Erythroblast (primary cell): Measurements from ENCODE around the gene PPP1R12B.
"Not testable (repeated sequence)": the region's sequence is repeated elsewhere in the genome, so short reads cannot be mapped to it uniquely, and the experiment has no call there.

ENCODE experiments used
- DNase-seq, 2 experiments: peaks; one replicate each; lab custom pipeline; 2025; lab: John Stamatoyannopoulos, UW
- GATA1 ChIP-seq: IDR thresholded peaks from 2 replicates; pipeline ENCODE4 v1.6.1; 2011; ENCODE audit warnings: low read depth, mild to moderate bottlenecking, control low read depth, low read length, moderate library complexity
- POLR2A ChIP-seq: IDR thresholded peaks from 2 replicates; pipeline ENCODE4 v1.6.1; 2011; ENCODE audit warnings: mild to moderate bottlenecking, low read length

PPP1R12B gene

DNA sequence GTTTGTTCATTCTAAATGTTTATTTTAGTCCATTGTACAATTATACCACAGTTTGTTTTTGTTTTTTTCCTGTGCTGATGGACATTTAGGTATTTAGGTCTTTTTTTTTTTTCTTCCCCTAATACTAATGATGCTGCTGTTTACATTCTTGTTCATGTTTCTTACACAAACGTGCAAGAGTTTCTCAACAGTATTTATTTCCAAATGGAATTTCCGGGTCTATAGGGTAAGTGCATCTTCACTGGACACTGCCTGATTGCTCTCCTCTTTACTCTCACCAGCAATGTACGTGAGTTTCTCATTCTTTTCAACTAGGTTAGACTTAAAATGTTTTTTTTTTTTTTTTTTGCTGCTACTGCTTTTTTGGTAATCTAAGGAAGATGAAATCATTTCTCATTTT lies 122.7 kb downstream of the PPP1R12B start:
- TF ChIP-seq GATA1: no peak
- TF ChIP-seq POLR2A: no peak
- DNase-seq: no peak

DNA sequence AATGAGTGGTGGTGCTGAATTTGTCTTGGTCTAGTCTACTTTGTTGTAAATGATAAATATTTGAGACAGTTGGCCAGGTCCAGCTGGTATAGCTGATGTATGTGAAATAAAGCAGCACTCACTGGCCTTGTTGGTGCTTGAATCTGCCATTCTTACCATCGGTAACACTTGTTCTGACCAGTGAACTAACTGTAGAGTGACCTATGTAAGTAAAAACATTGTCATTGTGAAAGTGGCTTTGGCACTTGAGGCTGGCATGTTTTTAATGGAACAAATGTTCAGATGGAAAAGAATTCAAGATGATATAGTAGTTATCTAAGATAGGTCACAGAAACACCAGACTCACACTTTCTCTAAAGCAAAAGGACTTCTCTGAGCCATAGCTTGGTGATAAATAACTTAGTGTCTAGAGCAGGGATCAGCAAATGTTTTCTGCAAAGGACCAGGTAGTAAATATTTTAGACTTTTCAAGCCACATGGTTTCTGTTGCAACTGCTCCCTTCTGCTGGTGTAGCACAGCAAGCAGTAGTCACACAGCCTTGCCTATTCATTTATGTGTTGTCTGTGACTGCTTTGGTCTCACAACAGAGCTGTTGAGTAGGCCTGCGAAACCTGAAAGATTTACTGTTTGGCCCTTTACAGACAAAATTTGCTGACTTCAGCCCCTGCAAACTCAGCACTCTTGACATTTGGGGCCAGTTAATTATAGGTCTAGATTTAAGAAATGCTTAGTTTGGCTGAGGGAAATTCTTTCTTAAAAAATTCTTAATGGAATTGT lies 124.0 kb downstream of the PPP1R12B start:
- DNase-seq: not testable (repeated sequence)

DNA sequence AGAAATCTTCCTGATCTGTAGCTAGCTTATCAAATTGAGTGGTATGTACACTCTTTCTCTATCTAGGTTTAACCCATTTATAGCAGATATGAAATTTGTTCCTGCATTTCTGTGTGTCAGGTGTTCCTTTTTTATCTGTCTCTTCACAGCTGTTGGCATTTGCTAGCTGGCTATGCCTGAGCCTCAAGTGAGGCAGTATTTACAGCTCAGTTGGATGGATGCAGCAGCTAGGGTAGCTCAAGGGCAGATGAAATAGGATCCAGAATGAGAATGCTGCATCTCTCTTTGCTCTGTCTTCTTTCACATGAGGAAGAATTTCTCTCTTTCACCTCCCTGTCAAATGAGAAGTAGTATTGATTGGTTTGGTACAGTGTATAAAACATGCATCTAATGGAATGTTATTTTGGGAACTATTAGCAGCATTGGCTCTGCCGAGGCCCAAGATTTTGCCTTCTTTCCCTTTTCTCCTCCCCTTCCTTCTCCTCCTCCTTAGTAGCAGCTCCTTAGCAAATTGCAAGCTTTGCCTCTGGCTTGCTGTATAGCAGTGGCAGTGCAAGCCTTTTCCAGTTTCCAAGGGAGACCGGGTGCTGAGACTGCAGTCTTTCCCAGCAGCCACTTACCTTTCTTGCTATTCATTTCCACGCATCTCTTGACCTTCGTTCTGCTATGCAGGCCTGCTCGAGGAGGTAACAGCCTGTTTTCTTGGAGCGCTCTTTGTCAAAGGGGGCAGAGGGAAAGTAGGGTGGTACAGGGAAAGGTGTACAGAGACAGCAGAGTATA lies 125.0 kb downstream of the PPP1R12B start:
- DNase-seq: not testable (repeated sequence)

DNA sequence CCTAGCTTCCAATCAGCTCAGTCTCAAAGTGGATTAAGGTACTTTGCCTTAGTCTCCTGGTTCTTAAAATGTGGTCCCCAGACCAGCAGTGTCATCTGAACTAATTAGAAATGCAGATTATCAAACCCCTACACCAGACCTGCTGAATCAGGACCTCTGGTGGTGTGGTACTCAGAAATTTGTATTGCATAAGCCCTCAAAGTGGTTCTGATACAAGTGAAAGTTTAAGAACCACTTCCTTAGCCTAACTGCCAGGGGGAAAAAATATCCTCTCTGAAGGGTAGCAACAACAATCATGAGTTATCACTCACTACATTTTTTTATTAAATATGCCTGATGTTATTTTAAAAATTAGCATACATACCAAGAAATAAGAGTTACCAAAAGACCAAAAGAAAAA lies 131.2 kb downstream of the PPP1R12B start:
- DNase-seq: peak in 1 of 2 experiments; percentile 3

DNA sequence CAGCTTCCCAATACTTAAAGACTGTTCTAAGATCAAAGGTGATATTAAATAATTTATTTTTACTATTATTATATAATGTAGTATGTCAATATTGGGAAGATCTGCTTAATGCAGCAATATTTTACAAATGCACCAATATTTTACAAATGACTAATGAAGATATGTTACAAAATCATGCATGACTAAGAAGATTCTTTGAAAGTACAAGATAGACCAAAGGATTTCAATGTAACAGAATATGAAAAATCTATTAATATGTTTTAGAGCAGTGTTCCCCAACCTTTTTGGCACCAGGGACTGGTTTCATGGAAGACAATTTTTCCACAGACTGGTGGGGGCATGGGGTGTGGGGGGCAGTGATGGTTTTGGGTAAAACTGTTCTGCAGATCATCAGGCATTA lies 132.1 kb downstream of the PPP1R12B start:
- not testable (repeated sequence) for DNase-seq

DNA sequence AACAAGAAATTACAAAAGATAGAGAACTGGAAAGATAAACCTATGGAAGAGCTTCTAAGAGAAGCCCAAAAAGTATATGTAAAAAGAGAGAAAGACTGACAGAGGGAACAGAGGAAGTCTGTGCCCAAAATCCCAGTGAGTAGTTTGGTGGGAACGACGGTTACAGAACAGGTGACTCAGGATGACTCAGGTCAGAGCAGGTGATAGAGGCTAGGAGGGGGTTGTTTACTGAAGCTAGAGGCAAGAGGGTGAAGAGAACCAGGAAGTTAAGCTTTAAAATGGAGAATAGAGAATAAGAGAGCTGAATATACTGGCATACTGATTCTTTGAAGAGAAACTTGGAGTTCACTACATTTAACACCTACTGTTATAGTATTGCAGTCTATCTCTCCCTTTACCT lies 134.9 kb downstream of the PPP1R12B start:
- peak; percentile 9 to 50 for DNase-seq

DNA sequence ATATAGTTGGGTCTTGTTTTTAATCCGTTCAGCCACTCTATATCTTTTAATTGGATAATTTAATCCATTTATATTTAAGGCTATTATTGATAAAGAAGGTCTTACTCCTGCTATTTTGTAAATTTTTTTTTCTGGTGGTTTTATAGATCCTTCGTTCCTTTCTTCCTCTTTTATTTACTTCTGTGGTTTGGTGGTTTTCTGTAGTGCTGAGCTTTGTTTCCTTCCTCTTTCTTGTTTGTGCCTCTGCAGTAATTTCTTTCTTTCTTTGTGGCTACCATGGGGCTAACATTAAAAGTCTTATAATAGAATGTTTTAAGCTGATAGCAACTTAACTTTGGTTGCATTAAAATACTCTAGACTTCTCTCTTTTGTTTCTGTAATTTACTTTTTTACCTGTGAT lies 135.5 kb downstream of the PPP1R12B start:
- DNase-seq: not testable (repeated sequence)

DNA sequence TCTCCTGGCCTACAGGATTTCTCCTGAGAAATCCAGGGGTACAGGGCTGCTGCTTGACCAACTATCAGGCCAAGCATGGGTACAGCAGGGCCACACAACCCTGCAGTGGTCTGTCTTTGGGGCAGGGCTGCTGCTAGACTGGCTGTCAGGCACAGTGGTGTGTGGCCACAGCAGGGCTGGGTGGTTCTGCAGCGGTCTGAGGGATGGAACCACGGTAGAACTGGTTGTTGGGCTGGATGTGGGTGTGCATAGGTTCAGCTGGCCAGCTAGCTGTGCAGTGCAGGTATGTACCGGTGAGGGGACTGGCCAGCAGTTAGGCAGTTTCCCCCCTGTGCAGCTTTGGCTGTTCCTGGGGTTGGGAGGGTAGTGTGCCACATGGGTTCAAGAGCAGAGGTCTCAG lies 136.3 kb downstream of the PPP1R12B start:
- not testable (repeated sequence) for DNase-seq

DNA sequence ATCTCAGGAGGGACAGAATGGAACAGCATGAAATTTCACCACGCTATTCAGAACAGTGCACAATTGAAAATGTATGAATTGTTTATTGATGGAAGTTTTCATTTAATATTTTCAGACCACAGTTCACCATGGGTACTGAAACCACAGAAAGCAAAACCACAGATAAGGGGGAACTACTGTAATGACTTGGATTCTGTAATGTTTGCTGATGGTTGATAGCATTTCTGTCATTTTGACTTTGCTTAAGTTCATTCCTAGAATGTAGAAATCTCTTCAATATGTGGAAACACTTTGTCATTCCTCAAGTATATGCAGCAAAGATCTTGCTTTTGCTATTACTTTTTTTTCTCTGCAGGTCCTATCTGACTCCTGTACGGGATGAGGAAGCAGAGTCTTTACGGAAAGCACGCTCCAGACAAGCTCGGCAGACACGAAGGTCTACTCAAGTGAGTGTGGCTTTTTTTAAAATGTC lies 139.7 kb downstream of the PPP1R12B start:
- DNase-seq: not testable (repeated sequence)

DNA sequence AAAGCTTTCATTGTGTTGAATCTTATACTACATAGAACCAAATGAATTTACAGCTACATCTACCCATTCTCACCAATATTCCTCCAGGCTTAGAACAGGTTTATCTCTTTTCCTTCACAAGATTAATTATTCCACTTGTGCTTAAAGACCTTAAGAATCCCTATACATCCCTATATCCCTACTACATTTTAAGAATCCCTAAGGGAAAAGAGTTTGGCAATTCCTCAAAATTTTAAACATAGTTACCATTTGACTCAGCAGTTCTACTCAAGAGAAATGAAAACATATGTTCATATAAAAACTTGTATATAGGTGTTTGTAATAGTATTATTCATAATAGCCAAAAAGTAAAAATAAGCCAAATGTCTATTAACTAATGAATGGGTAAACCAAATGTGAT lies 140.6 kb downstream of the PPP1R12B start:
- DNase-seq: not testable (repeated sequence)

DNA sequence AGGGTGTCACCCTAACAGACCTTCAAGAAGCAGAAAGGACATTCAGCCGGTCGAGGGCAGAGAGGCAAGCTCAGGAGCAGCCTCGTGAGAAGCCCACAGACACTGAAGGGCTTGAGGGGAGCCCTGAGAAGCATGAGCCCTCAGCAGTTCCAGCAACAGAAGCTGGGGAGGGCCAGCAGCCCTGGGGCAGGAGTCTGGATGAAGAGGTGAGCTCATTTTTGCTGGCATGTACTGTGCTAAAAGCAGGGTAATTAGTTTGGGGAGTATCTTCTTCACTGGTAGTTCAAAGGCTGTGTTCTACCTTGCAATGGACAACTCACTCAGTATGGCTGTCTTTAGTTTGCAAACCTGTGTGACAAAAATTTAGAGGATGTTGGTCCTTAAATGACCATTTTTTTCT lies 144.6 kb downstream of the PPP1R12B start:
- not testable (repeated sequence) for DNase-seq

DNA sequence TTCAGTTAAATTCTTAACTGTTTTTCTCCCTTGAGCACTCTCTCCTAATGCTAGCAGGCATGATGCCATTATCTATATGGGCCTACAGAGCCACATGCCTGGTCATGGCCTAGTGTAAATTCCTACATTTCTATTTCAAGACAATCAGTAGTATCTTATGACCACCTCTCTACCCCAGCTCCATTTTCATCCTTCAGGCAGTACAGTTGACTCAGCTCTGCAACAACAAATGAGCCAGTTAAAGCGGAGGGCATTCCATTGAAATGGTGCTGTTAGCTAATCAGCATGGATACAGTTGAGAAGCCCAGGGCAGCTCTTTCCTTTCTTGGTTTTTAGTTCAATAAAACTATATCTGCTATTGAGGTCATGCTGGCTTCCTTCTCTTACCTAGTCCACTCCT lies 150.0 kb downstream of the PPP1R12B start:
- no peak for TF ChIP-seq GATA1
- TF ChIP-seq POLR2A: no peak
- DNase-seq: no peak

DNA sequence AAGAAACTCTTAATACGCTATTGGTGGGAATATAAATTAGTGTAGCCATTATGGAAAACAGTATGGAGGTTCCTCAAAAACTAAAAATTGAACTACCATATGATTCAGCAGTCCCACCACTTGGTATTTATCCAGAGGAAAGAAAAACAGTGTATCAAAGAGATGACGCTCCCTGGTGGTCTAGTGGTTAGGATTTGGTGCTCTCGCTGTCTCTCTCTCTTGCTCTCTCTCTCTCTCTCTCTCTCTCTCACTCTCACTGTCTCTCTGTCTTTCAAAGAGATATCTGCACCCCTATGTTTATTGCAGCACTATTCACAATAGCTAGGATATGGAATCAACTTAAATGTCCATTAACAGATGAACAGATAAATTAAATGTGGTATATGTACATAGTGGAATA lies 151.5 kb downstream of the PPP1R12B start:
- DNase-seq: not testable (repeated sequence)

DNA sequence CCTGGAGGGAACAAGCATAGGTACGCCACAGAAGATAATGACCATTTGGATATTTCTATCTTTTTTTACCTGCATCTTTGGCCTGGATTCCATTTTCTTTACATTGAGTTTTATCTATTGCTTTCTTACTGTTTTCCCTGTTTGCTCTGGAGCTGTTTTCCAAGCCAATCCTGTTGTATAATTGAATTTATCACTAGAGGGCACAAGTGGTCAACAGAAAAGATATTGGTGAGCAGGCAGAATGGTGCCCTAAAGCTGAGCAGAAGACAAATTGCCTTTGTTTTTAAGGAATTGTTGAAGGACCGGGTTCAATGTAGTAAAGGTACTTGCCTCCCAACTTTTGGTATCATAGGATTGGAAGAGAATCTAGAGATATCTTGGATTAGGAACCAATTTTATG lies 152.8 kb downstream of the PPP1R12B start:
- peak in 1 of 2 experiments; percentile 35 for DNase-seq
- TF ChIP-seq GATA1 (no peak), POLR2A (no peak)

DNA sequence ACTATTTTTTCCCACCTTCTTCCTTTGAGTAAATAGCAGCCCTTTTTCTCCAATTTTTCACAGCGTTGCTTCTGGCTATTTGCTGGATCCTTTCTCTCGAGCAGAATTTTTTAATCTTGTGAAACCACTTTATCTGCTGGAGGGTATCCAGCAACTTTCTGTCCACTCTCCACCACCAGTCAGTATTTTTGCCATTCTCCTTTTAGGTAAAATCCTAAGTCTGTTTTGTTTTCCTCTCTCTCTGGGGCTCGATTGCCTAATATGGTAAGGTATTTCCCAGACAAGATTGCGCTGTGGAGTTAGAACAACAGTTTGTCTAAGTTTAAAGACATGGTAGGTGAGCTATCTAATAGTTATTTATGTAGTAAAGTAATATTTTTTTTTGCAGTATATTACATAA lies 156.9 kb downstream of the PPP1R12B start:
- no peak for DNase-seq
- TF ChIP-seq POLR2A: no peak
- TF ChIP-seq GATA1: no peak

DNA sequence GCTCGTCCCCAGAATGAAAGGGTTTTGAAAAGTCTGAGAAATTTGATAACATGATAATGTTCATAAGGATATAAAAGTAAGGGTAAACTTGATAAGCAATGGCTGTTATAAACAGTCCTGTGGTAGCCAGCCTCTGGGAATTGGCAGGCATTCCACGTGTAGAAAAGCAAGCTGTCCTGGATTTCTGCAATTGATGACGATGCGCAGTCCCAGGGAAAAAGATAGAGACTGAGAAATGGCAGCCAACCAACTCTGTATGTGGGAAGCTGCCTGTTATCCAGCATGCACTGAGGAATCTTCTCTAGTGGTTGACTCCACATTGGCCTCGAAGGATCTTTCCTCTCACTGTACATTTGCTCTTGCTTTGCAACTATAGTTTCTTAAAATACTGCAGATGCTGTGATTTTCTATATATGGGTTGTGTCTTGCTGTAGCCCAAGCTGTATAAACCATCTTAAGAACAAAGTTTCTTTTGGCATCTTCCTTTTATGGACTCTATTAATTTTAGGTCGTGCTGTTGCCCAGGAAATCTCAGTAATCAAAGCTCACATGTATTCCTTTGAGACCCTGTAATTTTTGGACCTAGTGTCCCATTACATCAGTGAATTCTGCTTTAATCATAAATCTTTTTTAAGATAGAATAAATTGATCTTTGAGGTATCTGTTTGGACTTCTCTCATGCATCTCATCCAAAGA lies 157.5 kb downstream of the PPP1R12B start:
- not testable (repeated sequence) for DNase-seq

DNA sequence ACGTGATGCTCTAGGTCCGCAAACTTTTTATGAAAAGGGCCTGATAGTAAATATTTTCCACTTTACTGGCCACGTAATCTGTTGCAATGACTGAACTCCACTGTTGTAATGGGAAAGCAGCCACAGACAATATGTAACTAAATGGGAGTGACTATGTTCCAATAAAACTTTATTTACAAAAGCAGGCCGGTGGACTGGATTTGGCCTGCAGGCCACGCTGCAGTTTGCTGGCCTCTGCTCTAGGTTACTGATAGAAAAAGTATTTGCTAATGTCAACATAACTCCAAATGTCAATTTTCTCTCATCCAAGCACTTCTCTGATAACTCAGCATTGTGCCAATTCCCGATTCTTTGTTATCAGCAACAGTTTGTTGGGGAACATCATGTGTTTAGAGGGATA lies 160.4 kb downstream of the PPP1R12B start:
- not testable (repeated sequence) for DNase-seq

DNA sequence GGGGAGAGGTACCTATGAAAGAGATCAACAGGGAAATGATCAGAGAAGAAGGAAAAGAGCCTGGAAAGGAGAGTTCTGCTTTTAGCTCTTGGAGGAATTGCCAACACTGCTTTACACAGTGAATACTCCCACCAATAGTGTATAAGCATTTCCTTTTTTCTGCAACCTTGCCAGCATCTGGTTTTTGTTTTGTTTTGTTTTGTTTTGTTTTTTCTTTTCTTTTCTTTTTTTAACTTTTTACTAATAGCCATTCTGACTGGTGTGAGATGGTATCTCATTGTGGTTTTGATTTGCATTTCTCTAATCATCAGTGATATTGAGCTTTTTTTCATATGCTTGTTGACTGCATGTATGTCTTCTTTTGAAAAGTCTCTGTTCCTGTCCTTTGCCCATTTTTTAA lies 165.4 kb downstream of the PPP1R12B start:
- not testable (repeated sequence) for DNase-seq
